Measurements from ENCODE around the gene FPR2.

- TF ChIP-seq CTCF (IDR thresholded peaks at IDR 0.05; ENCODE audit: low read length) (no peak), EZH2phosphoT487 (IDR thresholded peaks at IDR 0.05; ENCODE audit: low read length) (no peak), EZH2 (optimal IDR thresholded peaks at IDR 0.05; ENCODE audit: low read depth, low read length) (no peak)
These were observed 47.5 kb downstream of the FPR2 start for GRCh38 chr19:51808333-51808986.
